CD4-positive, alpha-beta T cell treated with Interleukin-4 for 1 hour (primary cell): ENCODE results near the gene ZNF678.
"Not testable (repeated sequence)": the region's sequence is repeated elsewhere in the genome, so short reads cannot be mapped to it uniquely, and the experiment has no call there.

Experiments
- DNase-seq, 2 donors: peaks; one replicate each; pipeline ENCODE4 v3.0.0-alpha.2; 2020 to 2022

The ZNF678 gene

GRCh38 chr1:227607336-227607898 lies 44.1 kb downstream of the ZNF678 start:
- peak in 1 of 2 donors; percentile 11 for DNase-seq

DNA sequence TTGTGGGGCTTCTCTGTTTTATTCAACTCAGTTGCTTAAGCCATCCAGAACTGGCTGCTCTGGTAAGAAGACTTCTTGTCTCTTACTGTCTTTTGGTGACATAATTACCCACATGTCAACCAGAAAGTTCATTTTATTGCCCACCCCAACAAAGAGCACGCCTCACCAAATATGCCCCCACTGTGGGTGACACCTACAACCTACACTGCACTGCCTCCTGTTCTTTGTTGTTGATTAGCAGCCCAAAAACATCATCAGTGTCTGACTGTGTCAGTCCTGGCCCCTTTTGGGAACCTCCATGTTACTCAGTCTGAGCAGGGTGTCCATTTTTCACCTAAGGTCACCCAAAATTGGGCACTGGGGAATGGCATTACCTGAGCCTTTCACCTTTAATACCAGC lies 49.3 kb downstream of the ZNF678 start:
- no peak for DNase-seq

GRCh38 chr1:227613526-227613925 lies 50.2 kb downstream of the ZNF678 start:
- DNase-seq: no peak

- DNase-seq: no peak
Observed at GRCh38 chr1:227621211-227621610, 57.9 kb downstream of the ZNF678 start.

GRCh38 chr1:227622739-227623475 lies 59.6 kb downstream of the ZNF678 start:
- DNase-seq: no peak

- DNase-seq: no peak
Observed at GRCh38 chr1:227632325-227632724, 69.0 kb downstream of the ZNF678 start.

DNA sequence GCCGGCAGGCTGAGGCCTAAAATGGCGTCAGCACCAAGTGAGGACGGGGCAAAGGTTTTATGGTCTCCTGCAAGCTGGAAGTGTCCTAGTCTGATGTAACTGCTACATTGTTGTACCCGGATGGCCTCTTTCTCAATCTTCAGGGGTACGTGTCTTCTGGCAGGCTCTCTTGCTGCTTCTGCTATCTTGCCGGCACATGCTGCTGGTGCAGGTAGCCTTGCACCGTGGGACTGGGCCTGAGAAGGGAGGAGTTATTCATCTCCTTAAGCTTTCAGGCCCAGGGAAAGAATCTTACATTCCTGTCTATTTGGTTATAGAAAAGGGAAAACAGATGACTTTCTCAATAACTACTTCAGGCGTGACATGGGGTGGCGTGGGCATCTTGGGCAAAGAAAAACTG lies 72.2 kb downstream of the ZNF678 start:
- DNase-seq: no peak

DNA sequence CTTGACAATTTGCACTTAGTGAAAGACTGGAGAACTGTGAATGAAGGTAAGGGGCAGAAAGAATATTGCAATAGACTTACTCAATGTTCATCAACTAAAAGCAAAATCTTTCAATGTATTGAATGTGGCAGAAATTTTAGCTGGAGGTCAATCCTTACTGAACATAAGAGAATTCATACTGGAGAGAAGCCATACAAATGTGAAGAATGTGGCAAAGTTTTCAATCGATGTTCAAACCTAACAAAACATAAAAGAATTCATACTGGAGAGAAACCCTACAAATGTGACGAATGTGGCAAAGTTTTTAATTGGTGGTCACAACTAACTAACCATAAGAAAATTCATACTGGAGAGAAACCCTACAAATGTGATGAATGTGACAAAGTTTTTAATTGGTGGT lies 91.1 kb downstream of the ZNF678 start:
- DNase-seq: no peak

GRCh38 chr1:227654858-227655752 lies 91.7 kb downstream of the ZNF678 start:
- no peak for DNase-seq

- DNase-seq: no peak
Observed at GRCh38 chr1:227661495-227661894, 98.1 kb downstream of the ZNF678 start.

DNA sequence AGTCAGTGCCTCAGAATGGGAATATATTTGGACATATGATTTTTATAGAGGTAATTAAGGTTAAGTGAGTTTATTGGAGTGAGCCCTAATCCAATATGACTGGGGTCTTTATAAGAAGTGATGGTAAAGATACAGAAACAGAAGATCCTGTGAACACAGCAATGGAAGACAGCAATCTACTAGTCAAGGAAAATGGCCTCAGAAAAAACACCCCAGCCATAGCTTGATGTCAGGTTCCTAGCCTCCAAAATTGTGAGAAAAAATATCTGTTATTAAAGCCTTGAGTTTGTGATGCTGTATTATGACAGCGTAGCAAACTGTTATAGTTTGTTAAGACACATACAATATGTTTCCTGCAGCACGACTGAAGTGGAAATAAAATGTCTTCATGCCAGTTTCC lies 99.6 kb downstream of the ZNF678 start:
- no peak for DNase-seq

- DNase-seq: no peak
Observed at GRCh38 chr1:227666286-227666685, 102.9 kb downstream of the ZNF678 start.

- no peak for DNase-seq
Observed at GRCh38 chr1:227673441-227673840, 110.1 kb downstream of the ZNF678 start.

DNA sequence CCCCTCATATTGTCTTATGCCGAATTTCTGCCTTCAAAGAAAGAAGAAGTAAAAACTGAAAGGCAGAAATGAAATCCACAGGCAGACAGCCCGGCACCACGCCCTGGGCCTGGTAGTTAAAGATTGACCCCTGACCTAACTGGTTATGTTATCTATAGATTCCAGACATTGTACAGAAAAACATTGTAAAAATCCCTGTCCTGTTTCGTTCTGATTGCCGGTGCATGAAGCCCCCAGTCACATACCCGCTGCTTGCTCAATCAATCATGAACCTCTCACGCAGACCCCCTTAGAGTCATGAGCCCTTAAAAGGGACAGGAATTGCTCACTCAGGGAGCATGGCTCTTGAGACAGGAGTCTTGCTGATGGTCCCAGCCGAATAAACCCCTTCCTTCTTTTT lies 122.5 kb downstream of the ZNF678 start:
- no peak for DNase-seq

DNA sequence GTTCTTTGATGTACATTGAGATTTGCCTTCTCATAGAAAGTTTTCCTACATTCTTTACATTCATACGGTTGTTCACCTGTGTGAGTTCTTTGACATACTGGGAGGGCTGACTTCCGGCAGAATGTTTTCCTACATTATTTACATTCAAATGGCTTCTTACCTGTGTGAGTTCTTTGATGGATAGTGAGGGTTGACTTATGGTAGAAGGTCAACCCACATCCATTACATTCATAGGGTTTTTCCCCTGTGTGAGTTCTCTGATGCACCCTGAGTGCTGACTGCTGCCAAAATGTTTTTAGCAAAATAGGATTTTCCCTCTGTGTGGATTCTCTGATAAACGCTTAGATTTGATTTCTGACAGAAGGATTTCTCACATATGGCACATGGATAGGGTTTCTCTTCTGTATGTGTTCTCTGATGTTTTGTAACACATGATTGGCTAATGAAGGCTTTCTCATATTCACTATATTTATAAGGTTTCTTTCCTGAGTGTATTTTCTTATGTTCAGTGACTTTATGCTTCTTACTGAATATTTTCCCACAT lies 134.0 kb downstream of the ZNF678 start:
- no peak for DNase-seq

- not testable (repeated sequence) for DNase-seq
Observed at GRCh38 chr1:227701631-227702030, 138.3 kb downstream of the ZNF678 start.

GRCh38 chr1:227707846-227708245 lies 144.5 kb downstream of the ZNF678 start:
- no peak for DNase-seq

- DNase-seq: no peak
Observed at GRCh38 chr1:227709451-227709850, 146.1 kb downstream of the ZNF678 start.

GRCh38 chr1:227710474-227710873 lies 147.1 kb downstream of the ZNF678 start:
- not testable (repeated sequence) for DNase-seq

- no peak for DNase-seq
Observed at GRCh38 chr1:227712648-227713047, 149.3 kb downstream of the ZNF678 start.

GRCh38 chr1:227718932-227719331 lies 155.6 kb downstream of the ZNF678 start:
- DNase-seq: no peak

GRCh38 chr1:227723474-227723873 lies 160.1 kb downstream of the ZNF678 start:
- DNase-seq: no peak

DNA sequence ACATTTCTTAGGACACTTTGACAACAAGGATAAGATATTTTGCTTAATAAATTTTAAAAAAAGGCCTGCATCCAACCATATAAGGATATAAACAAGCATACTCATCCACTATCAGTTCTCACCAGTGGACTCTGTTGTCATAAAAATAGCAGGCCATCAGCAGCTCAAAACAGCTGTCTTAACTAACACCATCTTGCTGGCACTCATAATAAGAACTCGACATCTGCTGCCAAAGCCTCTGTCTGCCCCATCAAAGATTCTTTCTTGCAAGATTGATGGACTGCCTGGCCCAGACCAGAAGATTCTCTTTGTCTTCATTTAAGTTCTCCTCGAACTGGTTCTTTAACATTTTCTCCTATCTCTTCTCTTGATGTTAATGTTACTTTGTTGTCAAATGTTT lies 161.7 kb downstream of the ZNF678 start:
- no peak for DNase-seq

GRCh38 chr1:227726318-227726717 lies 163.0 kb downstream of the ZNF678 start:
- DNase-seq: no peak
